Skeletal muscle tissue (tissue), 4 donors: ENCODE data around the gene WDFY3. TPM values are rescaled to one million over a fixed set of nuclear protein-coding genes. Genes with fewer than 3 reads are reported as not detected.
"Not testable (repeated sequence)": the region's sequence is repeated elsewhere in the genome, so short reads cannot be mapped to it uniquely, and the experiment has no call there.

ENCODE experiments used
- H3K27ac ChIP-seq: one replicate; pipeline ENCODE4 v1.7.0; 2013; ENCODE audit warnings: mild to moderate bottlenecking, low read depth, low read length, inconsistent platforms
- H3K27me3 ChIP-seq, 3 donors: one replicate each; pipeline ENCODE4 v1.7.0; 2013; ENCODE audit warnings: low read length in 3 of 3; ENCODE audit not compliant: control insufficient read depth in 3 of 3, insufficient read depth in 3 of 3
- H3K36me3 ChIP-seq, 3 donors: one replicate each; pipeline ENCODE4 v1.7.0; 2013; ENCODE audit warnings: low read length in 3 of 3; ENCODE audit not compliant: control insufficient read depth in 3 of 3, insufficient read depth in 3 of 3
- H3K4me1 ChIP-seq, 3 donors: one replicate each; pipeline ENCODE4 v1.7.0; 2013; ENCODE audit warnings: low read length in 3 of 3, mild to moderate bottlenecking in 3 of 3; ENCODE audit not compliant: control insufficient read depth in 3 of 3, insufficient read depth in 3 of 3
- H3K4me3 ChIP-seq, 3 donors: one replicate each; pipeline ENCODE4 v1.7.0; 2013; ENCODE audit warnings: low read length in 3 of 3
- H3K9ac ChIP-seq, 3 donors: one replicate each; pipeline ENCODE4 v1.7.0; 2013; ENCODE audit warnings: low read length in 3 of 3, mild to moderate bottlenecking in 3 of 3, moderate library complexity in 2 of 3, low read depth in 1 of 3
- H3K9me3 ChIP-seq, 3 donors: one replicate each; pipeline ENCODE4 v1.7.0; 2013; ENCODE audit warnings: low read length in 3 of 3; ENCODE audit not compliant: control insufficient read depth in 3 of 3
- total RNA-seq: library from RNA; depleted of rRNA; stranded (reverse); fragments of >200 nt; gene quantifications from one replicate; pipeline ENCODE4 v1.2.3, GENCODE V29; 2014
- donor health status: Osteomylitis.

The WDFY3 gene
- total RNA-seq, 1 donor from 2014 or later, result 100 TPM

- H3K27ac ChIP-seq, result no peak overlapping the region
- no peaks in the 10 kb centered on the region for H3K27me3 ChIP-seq
- no peak overlapping the region for H3K9ac ChIP-seq
Measured at GRCh38 chr4:84848432-84848831, 118.1 kb downstream of the WDFY3 start.

DNA sequence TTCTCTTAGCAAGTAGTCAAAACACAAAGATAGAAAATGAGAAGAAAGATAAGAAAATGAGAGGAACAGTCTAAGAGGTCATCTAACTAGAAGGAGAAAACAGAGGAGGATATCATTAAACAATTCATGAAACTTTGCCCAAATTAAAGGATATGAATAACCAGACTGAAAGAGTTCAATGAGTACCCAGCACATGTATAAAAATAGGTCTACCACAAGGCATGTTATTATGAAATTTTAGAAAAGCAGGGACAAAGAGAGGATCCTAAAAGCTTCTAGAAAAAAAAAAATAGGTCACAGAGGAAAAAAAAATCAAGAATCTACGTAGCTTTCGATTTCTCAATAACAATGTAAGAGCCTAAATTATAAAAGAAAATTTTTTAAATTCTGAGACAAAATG is 118.5 kb downstream of the WDFY3 start:
- peaks cover 0 to 8% (median 3%) of the 10 kb centered on the region in 3 donors for H3K36me3 ChIP-seq
- H3K27ac ChIP-seq, result no peak overlapping the region
- H3K4me3 ChIP-seq, result no peak overlapping the region
- H3K4me1 ChIP-seq, result no peaks in the 10 kb centered on the region
- H3K27me3 ChIP-seq, result no peaks in the 10 kb centered on the region
- H3K9ac ChIP-seq, result no peak overlapping the region
- no peaks in the 10 kb centered on the region for H3K9me3 ChIP-seq

More at GRCh38 chr4:84848432-84848831, 118.1 kb downstream of the WDFY3 start:
- Histone ChIP-seq H3K36me3 (peaks cover 0 to 8% (median 3%) of the 10 kb centered on the region in 3 donors), H3K4me1 (no peaks in the 10 kb centered on the region), H3K4me3 (no peak overlapping the region), H3K9me3 (no peaks in the 10 kb centered on the region)

DNA sequence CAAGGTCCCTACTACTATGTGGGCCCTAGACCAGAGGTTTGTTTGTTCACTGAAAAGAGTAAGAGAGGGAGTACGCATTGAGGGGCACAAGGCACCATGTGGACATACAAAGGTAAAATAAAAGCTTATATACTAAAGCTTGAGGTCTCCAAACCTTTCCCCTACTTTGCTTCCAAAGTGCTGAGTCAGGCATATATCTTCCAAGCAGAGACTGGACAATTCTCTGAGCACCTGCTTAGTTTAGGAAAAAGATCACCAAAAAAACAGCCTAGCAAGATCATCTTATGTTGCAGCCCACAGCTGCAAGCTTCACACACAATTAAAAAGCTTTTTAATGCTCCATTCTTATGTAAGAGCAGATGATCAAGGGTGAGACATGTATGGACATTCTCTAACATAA is 119.5 kb downstream of the WDFY3 start:
- H3K9ac ChIP-seq, result no peak overlapping the region
- H3K27ac ChIP-seq, result no peak overlapping the region
- H3K36me3 ChIP-seq, result peaks cover 0 to 8% (median 3%) of the 10 kb centered on the region in 3 donors
- H3K27me3 ChIP-seq, result no peaks in the 10 kb centered on the region
- H3K9me3 ChIP-seq, result no peaks in the 10 kb centered on the region
- no peaks in the 10 kb centered on the region for H3K4me1 ChIP-seq
- no peak overlapping the region for H3K4me3 ChIP-seq

DNA sequence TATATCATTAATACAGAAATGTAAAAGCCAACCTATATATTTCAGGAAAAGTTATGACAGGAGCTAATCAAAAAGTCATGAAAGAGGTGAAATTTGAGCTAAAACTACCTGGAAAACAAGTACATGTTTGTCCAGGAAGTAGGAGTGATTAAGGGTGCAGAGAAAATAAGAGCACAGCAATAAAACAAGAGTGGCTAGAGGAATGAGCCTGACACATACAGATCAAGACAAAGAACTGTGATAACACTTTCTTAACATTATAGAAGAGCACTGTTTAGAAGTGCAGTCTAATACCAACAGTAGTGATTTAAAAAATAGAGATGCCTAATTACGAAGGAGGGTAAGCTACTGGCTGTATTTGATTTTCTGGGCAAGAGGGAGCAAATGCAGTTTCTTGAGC is 125.1 kb downstream of the WDFY3 start:
- H3K9ac ChIP-seq, result no peak overlapping the region
- H3K36me3 ChIP-seq, result peaks cover 0 to 15% (median 2%) of the 10 kb centered on the region in 3 donors
- H3K9me3 ChIP-seq, result no peaks in the 10 kb centered on the region
- H3K27me3 ChIP-seq, result no peaks in the 10 kb centered on the region
- no peaks in the 10 kb centered on the region for H3K4me1 ChIP-seq
- H3K4me3 ChIP-seq, result no peak overlapping the region
- no peak overlapping the region for H3K27ac ChIP-seq

GRCh38 chr4:84837751-84838150 is 128.7 kb downstream of the WDFY3 start:
- H3K36me3 ChIP-seq, result peaks cover 0 to 15% (median 2%) of the 10 kb centered on the region in 3 donors
- H3K4me3 ChIP-seq, result no peak overlapping the region
- no peak overlapping the region for H3K9ac ChIP-seq
- H3K27me3 ChIP-seq, result no peaks in the 10 kb centered on the region
- H3K4me1 ChIP-seq, result no peaks in the 10 kb centered on the region
- no peak overlapping the region for H3K27ac ChIP-seq
- no peaks in the 10 kb centered on the region for H3K9me3 ChIP-seq

DNA sequence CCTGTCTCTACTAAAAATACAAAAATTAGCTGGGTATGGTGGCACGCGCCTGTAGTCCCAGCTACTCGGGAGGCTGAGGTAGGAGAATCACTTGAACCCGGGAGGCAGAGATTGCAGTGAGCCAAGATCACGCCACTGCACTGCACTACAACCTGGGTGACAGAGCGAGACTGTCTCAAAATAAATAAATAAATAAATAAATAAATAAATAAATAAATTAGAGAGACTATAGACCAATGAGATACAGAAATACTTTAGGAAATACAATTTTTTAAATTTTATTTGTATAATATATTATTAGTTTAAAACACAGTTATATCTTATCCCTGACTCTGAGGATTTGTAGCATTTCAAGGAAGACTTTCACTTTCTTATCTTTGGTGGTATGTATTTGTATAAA is 136.9 kb downstream of the WDFY3 start:
- not testable (repeated sequence) for H3K27ac ChIP-seq, H3K4me3 ChIP-seq, H3K4me1 ChIP-seq, H3K27me3 ChIP-seq, H3K9me3 ChIP-seq, H3K9ac ChIP-seq
- peaks cover 3 to 12% (median 9%) of the 10 kb centered on the region in 3 donors for H3K36me3 ChIP-seq

DNA sequence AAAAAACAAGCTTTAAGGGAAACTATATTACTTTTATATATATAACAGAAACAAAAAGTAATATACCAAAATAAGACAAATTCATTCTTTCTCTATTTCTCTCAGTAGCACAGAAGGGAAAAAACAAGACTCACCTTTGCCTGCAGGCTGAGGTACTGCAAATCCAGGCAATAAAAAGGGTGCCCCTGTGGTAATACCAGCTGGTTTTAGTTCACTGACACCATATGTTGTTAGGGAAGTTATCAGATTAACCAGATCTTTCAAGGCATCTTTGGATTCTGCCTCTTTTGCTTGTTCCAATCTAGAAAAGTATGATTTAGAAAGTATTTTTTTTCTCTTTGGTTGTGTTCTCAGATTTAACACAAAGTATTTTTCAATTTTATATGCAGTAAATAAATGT is 139.8 kb downstream of the WDFY3 start:
- Histone ChIP-seq H3K4me3 (no peak overlapping the region), H3K27ac (no peak overlapping the region), H3K9ac (no peak overlapping the region), H3K4me1 (no peaks in the 10 kb centered on the region), H3K36me3 (peaks cover 3 to 12% (median 9%) of the 10 kb centered on the region in 3 donors), H3K27me3 (no peaks in the 10 kb centered on the region), H3K9me3 (no peaks in the 10 kb centered on the region)

GRCh38 chr4:84825701-84826341 is 140.7 kb downstream of the WDFY3 start:
- no peak overlapping the region for H3K4me3 ChIP-seq
- no peaks in the 10 kb centered on the region for H3K9me3 ChIP-seq
- H3K27ac ChIP-seq, result no peak overlapping the region
- no peak overlapping the region for H3K9ac ChIP-seq
- H3K4me1 ChIP-seq, result no peaks in the 10 kb centered on the region
- H3K27me3 ChIP-seq, result no peaks in the 10 kb centered on the region
- H3K36me3 ChIP-seq, result peaks cover 3 to 14% (median 12%) of the 10 kb centered on the region in 3 donors

GRCh38 chr4:84821064-84821463 is 145.4 kb downstream of the WDFY3 start:
- no peaks in the 10 kb centered on the region for H3K4me1 ChIP-seq
- no peak overlapping the region for H3K4me3 ChIP-seq
- no peaks in the 10 kb centered on the region for H3K27me3 ChIP-seq
- no peaks in the 10 kb centered on the region for H3K9me3 ChIP-seq
- H3K9ac ChIP-seq, result no peak overlapping the region
- H3K36me3 ChIP-seq, result peaks cover 0 to 18% (median 0%) of the 10 kb centered on the region in 3 donors
- no peak overlapping the region for H3K27ac ChIP-seq

DNA sequence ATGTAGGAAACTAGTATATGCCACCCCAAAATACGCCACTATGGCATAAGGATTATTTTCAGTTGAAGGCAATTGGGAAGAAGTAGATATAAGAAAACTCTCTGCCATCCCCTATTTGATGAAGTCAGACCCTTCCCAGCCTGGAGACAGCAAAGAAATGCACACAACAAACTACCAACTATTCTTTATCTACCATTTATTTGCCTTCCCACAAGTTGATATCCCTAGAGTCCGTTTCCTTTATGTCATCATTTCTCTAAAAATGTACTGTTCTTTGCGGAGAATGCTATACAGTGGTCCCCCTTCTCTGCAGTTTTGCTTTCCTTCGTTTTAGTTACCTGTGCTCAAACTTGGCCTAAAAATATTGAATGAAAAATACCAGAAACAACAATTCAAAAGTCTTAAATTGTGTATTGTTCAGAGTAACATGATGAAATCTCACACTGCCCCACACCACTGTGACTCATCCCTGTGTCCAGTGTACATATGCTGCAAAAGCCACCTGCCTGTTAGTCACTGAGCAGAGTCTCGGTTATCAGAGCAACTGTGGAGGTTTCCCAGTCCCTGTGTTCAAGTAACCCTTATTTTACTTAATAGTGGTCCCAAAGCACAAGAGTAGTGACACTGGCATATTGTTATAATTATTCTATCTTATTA is 152.3 kb downstream of the WDFY3 start:
- no peak overlapping the region for H3K27ac ChIP-seq
- no peak overlapping the region for H3K9ac ChIP-seq
- H3K27me3 ChIP-seq, result no peaks in the 10 kb centered on the region
- peaks cover under 1 to 21% (median under 1%) of the 10 kb centered on the region in 3 donors for H3K36me3 ChIP-seq
- H3K4me3 ChIP-seq, result no peak overlapping the region
- H3K9me3 ChIP-seq, result no peaks in the 10 kb centered on the region
- H3K4me1 ChIP-seq, result no peaks in the 10 kb centered on the region
